ENCODE results near the gene SDHAF2. TPM values are rescaled to one million over a fixed set of nuclear protein-coding genes. Genes with fewer than 3 reads are reported as not detected.

Gene SDHAF2
- total RNA-seq, 2 donors from 2014 or later = 41.4 to 45.4 TPM

DNA sequence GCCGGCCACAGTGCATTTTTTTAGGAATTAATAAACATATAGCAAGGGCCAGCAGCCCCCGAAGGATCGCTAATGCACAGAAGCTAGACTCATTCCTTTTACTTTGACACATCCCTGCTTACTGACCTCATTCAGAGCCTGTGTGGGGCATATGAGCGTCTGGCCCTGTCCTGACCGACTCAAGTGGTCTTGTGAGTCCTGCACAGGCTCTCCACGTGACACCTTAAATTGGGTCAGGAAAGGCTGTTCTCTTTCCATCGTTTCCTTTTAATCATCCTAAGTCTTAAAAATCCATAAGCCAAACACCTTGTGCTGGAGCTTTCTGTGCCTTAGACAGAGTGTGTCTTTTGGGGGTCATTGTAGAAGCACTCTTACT is 18.6 kb downstream of the SDHAF2 start:
- 89 to 97% methylated on average over 7 of the region's 7 CpGs for WGBS, 2 experiments (ENCODE audit: insufficient coverage in 1 of 2, insufficient read length in 1 of 2)
- Mint-ChIP-seq H3K27me3 (ENCODE audit: insufficient read depth) (no peaks in the 10 kb centered on the region), H3K4me3 (no peak overlapping the region), H3K4me1 (peaks cover 1% of the 10 kb centered on the region), H3K27ac (no peak overlapping the region), H3K9me3 (no peaks in the 10 kb centered on the region), H3K36me3 (ENCODE audit: low read depth) (peaks cover 56% of the 10 kb centered on the region)
- Histone ChIP-seq H3K4me1 (ENCODE audit: control insufficient read depth, insufficient read depth, low read length) (no peaks in the 10 kb centered on the region), H3K27ac (ENCODE audit: low read depth, low read length) (no peak overlapping the region), H3K9ac (ENCODE audit: extremely low read depth, low read length, poor library complexity, severe bottlenecking) (no peak overlapping the region), H3K4me3 (ENCODE audit: low read length) (no peak overlapping the region), H3K27me3 (ENCODE audit: control insufficient read depth, insufficient read depth, low read length, poor library complexity, severe bottlenecking) (no peaks in the 10 kb centered on the region), H3K36me3 (ENCODE audit: control insufficient read depth, insufficient read depth, low read length) (peaks cover 58% of the 10 kb centered on the region), H3K9me3 (ENCODE audit: control insufficient read depth, low read length) (no peaks in the 10 kb centered on the region)
- no peak for DNase-seq
- TF ChIP-seq, protein P1, sequence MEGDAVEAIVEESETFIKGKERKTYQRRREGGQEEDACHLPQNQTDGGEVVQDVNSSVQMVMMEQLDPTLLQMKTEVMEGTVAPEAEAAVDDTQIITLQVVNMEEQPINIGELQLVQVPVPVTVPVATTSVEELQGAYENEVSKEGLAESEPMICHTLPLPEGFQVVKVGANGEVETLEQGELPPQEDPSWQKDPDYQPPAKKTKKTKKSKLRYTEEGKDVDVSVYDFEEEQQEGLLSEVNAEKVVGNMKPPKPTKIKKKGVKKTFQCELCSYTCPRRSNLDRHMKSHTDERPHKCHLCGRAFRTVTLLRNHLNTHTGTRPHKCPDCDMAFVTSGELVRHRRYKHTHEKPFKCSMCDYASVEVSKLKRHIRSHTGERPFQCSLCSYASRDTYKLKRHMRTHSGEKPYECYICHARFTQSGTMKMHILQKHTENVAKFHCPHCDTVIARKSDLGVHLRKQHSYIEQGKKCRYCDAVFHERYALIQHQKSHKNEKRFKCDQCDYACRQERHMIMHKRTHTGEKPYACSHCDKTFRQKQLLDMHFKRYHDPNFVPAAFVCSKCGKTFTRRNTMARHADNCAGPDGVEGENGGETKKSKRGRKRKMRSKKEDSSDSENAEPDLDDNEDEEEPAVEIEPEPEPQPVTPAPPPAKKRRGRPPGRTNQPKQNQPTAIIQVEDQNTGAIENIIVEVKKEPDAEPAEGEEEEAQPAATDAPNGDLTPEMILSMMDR (conservative IDR thresholded peaks at IDR 0.05) = no peak

DNA sequence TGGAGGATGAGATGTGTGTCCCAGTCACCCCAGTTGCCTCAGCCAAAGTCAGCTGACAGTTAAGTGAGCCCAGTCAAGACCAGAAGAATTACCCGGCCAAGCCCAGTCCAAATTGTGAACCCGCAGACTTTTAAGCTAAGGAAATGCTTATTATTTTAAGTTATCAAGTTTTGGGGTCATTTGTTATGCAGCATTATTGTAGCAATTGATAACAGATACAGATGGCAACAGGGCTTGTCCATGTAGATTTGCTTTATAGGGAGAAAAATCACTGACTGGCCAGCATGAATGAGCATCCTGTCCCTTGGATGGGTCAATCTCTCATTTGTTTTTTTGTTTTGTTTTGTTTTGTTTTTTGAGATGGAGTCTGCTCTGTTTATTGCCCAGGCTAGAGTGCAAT is 22.9 kb downstream of the SDHAF2 start:
- Mint-ChIP-seq H3K36me3 (ENCODE audit: low read depth) (peaks cover 43% of the 10 kb centered on the region), H3K27ac (no peak overlapping the region), H3K4me3 (no peak overlapping the region), H3K9me3 (no peaks in the 10 kb centered on the region), H3K27me3 (ENCODE audit: insufficient read depth) (no peaks in the 10 kb centered on the region), H3K4me1 (no peaks in the 10 kb centered on the region)
- no peak overlapping the region for H3K27ac ChIP-seq (ENCODE audit: low read depth, low read length)
- H3K4me1 ChIP-seq (ENCODE audit: control insufficient read depth, insufficient read depth, low read length) = no peaks in the 10 kb centered on the region
- H3K9ac ChIP-seq (ENCODE audit: extremely low read depth, low read length, poor library complexity, severe bottlenecking) = no peak overlapping the region
- TF ChIP-seq, protein P1 (conservative IDR thresholded peaks at IDR 0.05) = no peak
- peaks cover 26% of the 10 kb centered on the region for H3K36me3 ChIP-seq (ENCODE audit: control insufficient read depth, insufficient read depth, low read length)
- H3K4me3 ChIP-seq (ENCODE audit: low read length) = no peak overlapping the region
- H3K27me3 ChIP-seq (ENCODE audit: control insufficient read depth, insufficient read depth, low read length, poor library complexity, severe bottlenecking) = no peaks in the 10 kb centered on the region
- 96 to 100% methylated on average over 2 of the region's 2 CpGs for WGBS, 2 experiments (ENCODE audit: insufficient coverage in 1 of 2, insufficient read length in 1 of 2)
- no peaks in the 10 kb centered on the region for H3K9me3 ChIP-seq (ENCODE audit: control insufficient read depth, low read length)
- DNase-seq = no peak

DNA sequence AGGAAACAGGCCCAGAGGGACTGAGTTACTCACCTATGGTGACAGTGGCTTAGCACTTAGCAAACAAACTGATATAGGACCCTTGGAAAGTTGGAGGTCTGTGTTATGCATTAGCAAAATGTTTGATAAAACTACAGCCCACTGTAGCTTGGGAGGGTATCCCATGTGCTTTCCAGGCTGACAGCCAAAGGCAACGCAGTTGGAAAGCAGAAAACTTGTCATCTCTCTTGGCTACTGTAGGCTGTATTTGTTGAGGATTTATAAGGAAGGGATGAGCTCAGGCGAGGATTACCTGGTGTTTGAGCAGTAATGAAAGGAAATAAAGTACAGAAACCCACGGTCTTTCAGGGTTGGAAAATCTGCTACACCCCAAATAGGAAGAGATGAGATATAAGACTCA is 23.8 kb downstream of the SDHAF2 start:
- Mint-ChIP-seq H3K4me1 (no peaks in the 10 kb centered on the region), H3K4me3 (no peak overlapping the region), H3K9me3 (no peaks in the 10 kb centered on the region), H3K27me3 (ENCODE audit: insufficient read depth) (no peaks in the 10 kb centered on the region), H3K27ac (no peak overlapping the region), H3K36me3 (ENCODE audit: low read depth) (peaks cover 36% of the 10 kb centered on the region)
- H3K9me3 ChIP-seq (ENCODE audit: control insufficient read depth, low read length) = no peaks in the 10 kb centered on the region
- no peak overlapping the region for H3K4me3 ChIP-seq (ENCODE audit: low read length)
- no peak for DNase-seq
- TF ChIP-seq, protein P1 (conservative IDR thresholded peaks at IDR 0.05) = no peak
- H3K27ac ChIP-seq (ENCODE audit: low read depth, low read length) = no peak overlapping the region
- no peaks in the 10 kb centered on the region for H3K4me1 ChIP-seq (ENCODE audit: control insufficient read depth, insufficient read depth, low read length)
- peaks cover 18% of the 10 kb centered on the region for H3K36me3 ChIP-seq (ENCODE audit: control insufficient read depth, insufficient read depth, low read length)
- H3K27me3 ChIP-seq (ENCODE audit: control insufficient read depth, insufficient read depth, low read length, poor library complexity, severe bottlenecking) = no peaks in the 10 kb centered on the region
- no peak overlapping the region for H3K9ac ChIP-seq (ENCODE audit: extremely low read depth, low read length, poor library complexity, severe bottlenecking)
- WGBS, 2 experiments (ENCODE audit: insufficient coverage in 1 of 2, insufficient read length in 1 of 2) = 87 to 96% methylated on average over 3 of the region's 3 CpGs

Data from endodermal cell (in vitro differentiated cells).